Subcutaneous adipose tissue (tissue), 4 donors: ENCODE data around the gene NFE2L2. TPM values are rescaled to one million over a fixed set of nuclear protein-coding genes. Genes with fewer than 3 reads are reported as not detected.

Experiments used
- CTCF ChIP-seq: fragments of 450-650 bp; IDR thresholded peaks from one replicate; pipeline ENCODE4 v1.5.1; 2016; ENCODE audit warnings: low read depth, mild to moderate bottlenecking, control low read depth, antibody characterized with exemption, moderate library complexity
- total RNA-seq, 4 donors: library from RNA; depleted of rRNA; stranded (reverse); fragments of >200 nt; gene quantifications; one replicate each; pipeline ENCODE4 v1.1.0, GENCODE V29; 2016

The NFE2L2 gene
- total RNA-seq, 4 donors from 2014 or later = 65.9 to 156 (median 90.5) TPM

- TF ChIP-seq CTCF = no peak
Measured at GRCh38 chr2:177225965-177226360, 38.6 kb downstream of the NFE2L2 start.

GRCh38 chr2:177221970-177222369 lies 42.6 kb downstream of the NFE2L2 start:
- TF ChIP-seq CTCF = no peak

- TF ChIP-seq CTCF = no peak
Measured at GRCh38 chr2:177221534-177221933, 43.0 kb downstream of the NFE2L2 start.

- TF ChIP-seq CTCF = no peak
Measured at GRCh38 chr2:177217247-177217843, 47.2 kb downstream of the NFE2L2 start.

- TF ChIP-seq CTCF = no peak
Measured at GRCh38 chr2:177212891-177213856, 51.4 kb downstream of the NFE2L2 start.

- TF ChIP-seq CTCF = no peak
Measured at GRCh38 chr2:177212106-177212890, 52.2 kb downstream of the NFE2L2 start, which contains the start of gene HNRNPA3. Gene HNRNPA3 (plus strand): TSS chr2:177212794. CDS start chr2:177212800, 6 bp downstream.
